ENCODE results near the gene UBAC2. TPM values are rescaled to one million over a fixed set of nuclear protein-coding genes. Genes with fewer than 3 reads are reported as not detected.
"Not testable (repeated sequence)": the region's sequence is repeated elsewhere in the genome, so short reads cannot be mapped to it uniquely, and the experiment has no call there.

The UBAC2 gene
- total and polyA plus RNA-seq, 2 experiments from 2014 or later, result 71.2 to 130 TPM

DNA sequence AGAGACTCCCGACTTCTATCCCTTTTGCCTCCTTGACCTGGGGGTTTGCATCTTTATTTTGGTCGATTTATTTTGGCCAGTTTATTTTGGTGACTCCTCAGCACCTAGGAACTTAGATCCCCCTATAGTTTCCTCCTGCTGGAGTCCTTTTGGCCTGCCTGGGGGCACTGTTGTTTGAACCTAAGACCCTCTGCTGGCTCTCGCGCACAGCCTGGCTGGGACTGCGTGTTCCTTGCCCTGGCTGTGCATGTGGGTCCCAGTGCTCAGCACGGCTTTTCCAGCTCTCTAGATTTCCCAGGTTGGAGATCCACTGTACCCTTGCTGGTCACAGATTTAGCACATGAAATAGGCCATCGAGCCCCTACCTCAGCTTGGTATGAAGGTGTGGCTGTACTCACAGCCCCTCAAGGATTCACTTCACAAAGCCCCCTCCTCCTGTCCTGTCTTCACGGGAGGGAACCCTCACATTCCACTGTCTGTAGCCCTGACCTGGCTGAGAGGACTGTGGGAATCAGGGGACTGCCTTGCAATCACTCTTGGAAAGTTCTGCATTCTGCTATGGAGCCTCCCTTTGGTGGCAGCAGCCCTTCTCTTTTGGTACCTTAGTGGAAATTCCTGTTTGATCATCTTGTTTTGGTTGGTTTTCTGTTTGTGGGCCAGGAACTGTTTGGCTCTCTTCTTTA, 8.3 kb downstream of the UBAC2 start:
- no peaks in the 10 kb centered on the region for H3K36me3 ChIP-seq
- H3K27ac ChIP-seq, result peak overlapping the region; percentile 45
- no peaks in the 10 kb centered on the region for H3K27me3 ChIP-seq
- H3K4me3 ChIP-seq, result no peak overlapping the region
- DNase-seq (ENCODE audit: low read depth in 1 of 2, low spot score in 1 of 2), result no peak
- no peak for TF ChIP-seq CTCF (IDR thresholded peaks at IDR 0.05; ENCODE audit: low read depth, low read length)
- H3K9me3 ChIP-seq (ENCODE audit: low read depth), result no peaks in the 10 kb centered on the region
- H3K4me1 ChIP-seq (ENCODE audit: low read depth), result no peaks in the 10 kb centered on the region

GRCh38 chr13:99210627-99211026, 10.0 kb downstream of the UBAC2 start:
- not testable (repeated sequence) for DNase-seq (ENCODE audit: low read depth in 1 of 2, low spot score in 1 of 2); H3K27ac ChIP-seq; H3K9me3 ChIP-seq (ENCODE audit: low read depth); H3K4me1 ChIP-seq (ENCODE audit: low read depth); H3K36me3 ChIP-seq; H3K27me3 ChIP-seq; H3K4me3 ChIP-seq

DNA sequence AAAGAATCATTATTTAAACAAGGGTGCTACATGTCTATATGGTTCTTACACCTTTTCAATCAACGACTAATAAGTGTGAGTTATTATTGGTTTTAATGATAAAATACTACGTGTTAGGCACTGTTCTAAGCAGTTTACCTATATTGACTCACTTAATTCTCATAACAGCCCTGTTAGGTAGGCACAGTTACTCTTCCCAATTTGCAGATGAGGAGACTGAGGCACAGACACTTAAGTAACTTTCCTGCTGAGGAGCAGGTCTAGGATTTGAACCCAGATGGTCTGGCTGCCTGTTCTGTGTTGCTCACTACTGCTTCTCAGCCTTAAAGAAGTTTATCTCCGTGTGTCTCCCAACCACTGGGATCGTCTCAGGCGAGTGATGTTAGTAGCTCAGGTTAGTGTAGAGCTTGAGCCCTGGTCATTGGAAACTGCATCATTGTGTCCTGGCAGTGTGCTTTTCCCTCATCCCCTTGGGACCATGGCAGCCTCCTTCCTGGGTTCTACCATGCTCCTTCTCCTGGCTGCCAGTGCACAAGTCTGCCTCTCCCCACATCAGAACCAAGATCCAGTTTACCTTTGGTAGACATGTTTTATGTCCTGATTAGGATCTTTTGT, 10.9 kb downstream of the UBAC2 start:
- Histone ChIP-seq H3K9me3 (ENCODE audit: low read depth) (no peaks in the 10 kb centered on the region), H3K27ac (no peak overlapping the region), H3K4me3 (no peak overlapping the region), H3K27me3 (no peaks in the 10 kb centered on the region), H3K4me1 (ENCODE audit: low read depth) (no peaks in the 10 kb centered on the region), H3K36me3 (no peaks in the 10 kb centered on the region)
- DNase-seq (ENCODE audit: low read depth in 1 of 2, low spot score in 1 of 2), result no peak
- TF ChIP-seq CTCF (IDR thresholded peaks at IDR 0.05; ENCODE audit: low read depth, low read length), result no peak

- no peak for TF ChIP-seq CTCF (IDR thresholded peaks at IDR 0.05; ENCODE audit: low read depth, low read length)
- Histone ChIP-seq H3K27ac (peak overlapping the region; percentile 51), H3K4me3 (no peak overlapping the region), H3K4me1 (ENCODE audit: low read depth) (peaks cover 14% of the 10 kb centered on the region), H3K36me3 (no peaks in the 10 kb centered on the region), H3K27me3 (no peaks in the 10 kb centered on the region), H3K9me3 (ENCODE audit: low read depth) (no peaks in the 10 kb centered on the region)
- DNase-seq (ENCODE audit: low read depth in 1 of 2, low spot score in 1 of 2), result no peak
Measured at GRCh38 chr13:99214232-99214631, 13.6 kb downstream of the UBAC2 start.

GRCh38 chr13:99214731-99215130, 14.1 kb downstream of the UBAC2 start:
- H3K4me3 ChIP-seq, result no peak overlapping the region
- no peak for TF ChIP-seq CTCF (IDR thresholded peaks at IDR 0.05; ENCODE audit: low read depth, low read length)

GRCh38 chr13:99215184-99215830, 14.7 kb downstream of the UBAC2 start:
- Histone ChIP-seq H3K4me3 (no peak overlapping the region), H3K36me3 (no peaks in the 10 kb centered on the region), H3K27ac (peak overlapping the region; percentile 51), H3K9me3 (ENCODE audit: low read depth) (no peaks in the 10 kb centered on the region), H3K4me1 (ENCODE audit: low read depth) (peaks cover 18% of the 10 kb centered on the region), H3K27me3 (no peaks in the 10 kb centered on the region)
- DNase-seq (ENCODE audit: low read depth in 1 of 2, low spot score in 1 of 2), result no peak
- no peak for TF ChIP-seq CTCF (IDR thresholded peaks at IDR 0.05; ENCODE audit: low read depth, low read length)

More at GRCh38 chr13:99214731-99215130, 14.1 kb downstream of the UBAC2 start:
- DNase-seq (ENCODE audit: low read depth in 1 of 2, low spot score in 1 of 2), result no peak
- no peaks in the 10 kb centered on the region for H3K9me3 ChIP-seq (ENCODE audit: low read depth)
- peak overlapping the region; percentile 51 for H3K27ac ChIP-seq
- no peaks in the 10 kb centered on the region for H3K36me3 ChIP-seq
- no peaks in the 10 kb centered on the region for H3K27me3 ChIP-seq
- H3K4me1 ChIP-seq (ENCODE audit: low read depth), result peaks cover 14% of the 10 kb centered on the region
